ENCODE data around the gene NRROS. TPM values are rescaled to one million over a fixed set of nuclear protein-coding genes. Genes with fewer than 3 reads are reported as not detected.

NRROS gene
- total RNA-seq, 4 donors from 2014 or later, result 8.6 to 16.4 (median 12.7) TPM

- Histone ChIP-seq H3K4me3 (no peak overlapping the region), H3K27ac (no peak overlapping the region), H3K36me3 (peaks cover 0 to 21% (median 0%) of the 10 kb centered on the region in 3 donors), H3K27me3 (no peaks in the 10 kb centered on the region), H3K9me3 (no peaks in the 10 kb centered on the region), H3K4me1 (peaks cover 0 to 9% (median 0%) of the 10 kb centered on the region in 4 donors)
- TF ChIP-seq EP300 (IDR thresholded peaks at IDR 0.05), result no peak
- TF ChIP-seq POLR2A (IDR thresholded peaks at IDR 0.05), result no peak
- TF ChIP-seq CTCF (IDR thresholded peaks at IDR 0.05), result no peak
- WGBS, 2 donors, result 71 to 79% methylated on average over 11 to 16 of the region's 16 CpGs
- DNase-seq (ENCODE audit: low spot score in 2 of 2), result no peak
These were observed 21.9 kb downstream of the NRROS start for GRCh38 chr3:196661400-196661799.

DNA sequence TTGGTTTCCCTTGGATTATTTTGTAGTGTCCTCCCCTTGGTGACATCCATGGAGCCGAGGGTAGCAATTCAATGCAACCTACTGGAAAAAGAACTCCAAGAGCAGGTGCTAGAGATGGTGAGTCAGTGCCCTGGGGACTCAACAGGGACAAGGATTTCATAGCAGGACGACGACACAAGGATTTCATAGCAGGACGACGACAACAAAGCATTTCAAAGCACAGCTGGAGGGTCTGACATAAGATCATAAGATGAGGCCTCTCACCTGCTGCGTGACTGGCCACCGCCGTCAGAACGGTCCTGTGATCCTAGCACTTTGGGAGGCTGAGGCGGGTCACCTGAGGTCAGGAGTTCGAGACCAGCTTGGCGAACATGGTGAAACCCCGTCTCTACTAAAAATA lies 22.5 kb downstream of the NRROS start:
- peaks cover 0 to 11% (median 0%) of the 10 kb centered on the region in 4 donors for H3K4me1 ChIP-seq
- H3K27me3 ChIP-seq, result no peaks in the 10 kb centered on the region
- H3K9me3 ChIP-seq, result no peaks in the 10 kb centered on the region
- no peak overlapping the region for H3K4me3 ChIP-seq
- peaks cover 0 to 18% (median 0%) of the 10 kb centered on the region in 3 donors for H3K36me3 ChIP-seq
- TF ChIP-seq CTCF (IDR thresholded peaks at IDR 0.05), result no peak
- DNase-seq (ENCODE audit: low spot score in 2 of 2), result no peak
- WGBS, 2 donors, result 84 to 87% methylated on average over 13 of the region's 13 CpGs
- H3K27ac ChIP-seq, result no peak overlapping the region

DNA sequence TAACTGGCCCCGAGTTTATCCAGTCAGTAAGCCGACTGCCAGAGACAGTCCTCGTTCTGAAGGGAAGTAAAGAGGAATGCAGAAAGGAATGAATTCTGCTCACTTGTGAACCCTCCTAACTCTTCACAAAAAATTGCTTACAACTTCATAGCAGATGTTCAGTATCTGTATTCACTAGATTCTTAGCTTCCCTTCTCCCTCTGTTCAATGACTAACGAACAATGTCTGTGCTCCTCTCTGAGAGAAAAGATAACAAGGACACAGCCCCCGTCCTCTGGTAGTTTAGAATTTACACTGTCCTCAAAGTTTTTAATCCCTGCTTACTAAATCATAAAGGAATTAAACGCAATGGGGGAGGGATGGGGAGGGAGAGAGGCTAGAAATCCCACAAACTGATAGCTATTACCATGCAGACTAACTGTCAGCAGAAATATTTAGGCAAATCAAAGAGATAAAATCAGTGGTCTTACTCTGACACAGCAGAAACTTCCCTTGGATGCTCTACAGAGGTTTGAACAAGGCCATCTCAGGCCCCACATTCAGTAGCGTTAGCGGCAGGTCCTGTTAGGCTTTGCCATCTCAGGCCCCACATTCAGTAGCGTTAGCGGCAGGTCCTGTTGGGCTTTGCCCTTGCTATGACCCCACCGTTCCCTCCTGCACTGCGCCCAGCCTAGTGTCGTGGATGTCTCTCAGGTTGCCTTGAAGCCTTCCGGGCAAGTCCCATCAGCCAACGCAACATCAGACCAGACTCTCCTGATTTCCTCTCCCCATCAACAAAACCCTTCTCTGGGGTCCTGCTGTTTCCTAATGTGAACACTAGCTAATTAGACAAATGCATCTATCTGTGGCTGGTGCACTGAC lies 23.4 kb downstream of the NRROS start:
- Histone ChIP-seq H3K4me3 (no peak overlapping the region), H3K27ac (no peak overlapping the region), H3K4me1 (peaks cover 0 to 11% (median 0%) of the 10 kb centered on the region in 4 donors), H3K27me3 (no peaks in the 10 kb centered on the region), H3K9me3 (no peaks in the 10 kb centered on the region), H3K36me3 (peaks cover 0 to 18% (median 0%) of the 10 kb centered on the region in 3 donors)
- WGBS, 2 donors, result 49 to 61% methylated on average over 15 of the region's 15 CpGs
- no peak for DNase-seq (ENCODE audit: low spot score in 2 of 2)
- TF ChIP-seq EP300 (IDR thresholded peaks at IDR 0.05) (no peak), POLR2A (IDR thresholded peaks at IDR 0.05) (no peak), CTCF (IDR thresholded peaks at IDR 0.05) (no peak)

DNA sequence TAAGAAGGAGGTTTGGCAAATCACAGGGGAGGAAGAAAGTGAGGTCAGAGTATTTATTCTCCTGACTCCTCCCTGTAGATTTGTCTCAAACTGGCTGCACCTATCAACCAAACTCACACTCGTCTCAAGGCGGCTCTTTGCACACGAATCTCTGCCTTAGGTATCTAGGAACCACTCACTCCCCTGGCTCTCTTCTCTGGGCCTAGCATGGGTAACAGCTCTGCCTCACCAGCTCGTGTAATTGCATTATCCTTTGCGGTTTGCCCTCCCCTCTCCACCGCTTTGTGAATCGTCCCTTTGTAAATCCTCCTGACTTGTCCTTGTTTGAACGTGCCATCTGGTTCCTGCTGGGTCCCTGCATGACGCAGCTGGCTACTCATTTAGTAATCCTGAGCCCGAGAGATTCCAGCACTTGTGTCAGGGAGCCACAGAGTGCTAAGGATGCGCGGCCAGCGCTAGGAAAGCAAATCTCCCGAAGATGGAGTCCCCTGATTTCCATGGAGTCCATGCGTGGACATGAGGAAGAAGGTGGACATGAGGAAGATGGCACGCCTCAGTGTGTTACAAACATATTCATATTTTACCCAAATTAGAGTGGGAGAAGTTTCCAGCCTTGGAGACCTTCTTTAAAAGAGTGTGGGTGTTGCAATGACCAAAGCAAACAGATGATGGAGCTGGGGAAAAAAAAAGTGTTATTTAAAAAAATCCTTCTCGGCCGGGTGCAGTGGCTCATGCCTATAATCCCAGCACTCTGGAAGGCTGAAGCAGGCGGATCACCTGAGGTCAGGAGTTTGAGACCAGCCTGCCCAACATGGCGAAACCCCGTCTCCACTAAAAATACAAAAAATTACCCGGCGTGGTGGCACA lies 26.7 kb downstream of the NRROS start:
- Histone ChIP-seq H3K9me3 (no peaks in the 10 kb centered on the region), H3K27ac (peak overlapping the region in 1 of 4 donors; percentile 27), H3K4me1 (peaks cover 0 to 15% (median 0%) of the 10 kb centered on the region in 4 donors), H3K27me3 (no peaks in the 10 kb centered on the region), H3K36me3 (peaks cover 0 to 3% (median 0%) of the 10 kb centered on the region in 3 donors), H3K4me3 (no peak overlapping the region)
- 46 to 49% methylated on average over 23 of the region's 23 CpGs for WGBS, 2 donors
- DNase-seq (ENCODE audit: low spot score in 2 of 2), result peak; percentile 25 to 37
- TF ChIP-seq POLR2A (IDR thresholded peaks at IDR 0.05) (no peak), EP300 (IDR thresholded peaks at IDR 0.05) (peak in 1 of 2 donors; percentile 53)

DNA sequence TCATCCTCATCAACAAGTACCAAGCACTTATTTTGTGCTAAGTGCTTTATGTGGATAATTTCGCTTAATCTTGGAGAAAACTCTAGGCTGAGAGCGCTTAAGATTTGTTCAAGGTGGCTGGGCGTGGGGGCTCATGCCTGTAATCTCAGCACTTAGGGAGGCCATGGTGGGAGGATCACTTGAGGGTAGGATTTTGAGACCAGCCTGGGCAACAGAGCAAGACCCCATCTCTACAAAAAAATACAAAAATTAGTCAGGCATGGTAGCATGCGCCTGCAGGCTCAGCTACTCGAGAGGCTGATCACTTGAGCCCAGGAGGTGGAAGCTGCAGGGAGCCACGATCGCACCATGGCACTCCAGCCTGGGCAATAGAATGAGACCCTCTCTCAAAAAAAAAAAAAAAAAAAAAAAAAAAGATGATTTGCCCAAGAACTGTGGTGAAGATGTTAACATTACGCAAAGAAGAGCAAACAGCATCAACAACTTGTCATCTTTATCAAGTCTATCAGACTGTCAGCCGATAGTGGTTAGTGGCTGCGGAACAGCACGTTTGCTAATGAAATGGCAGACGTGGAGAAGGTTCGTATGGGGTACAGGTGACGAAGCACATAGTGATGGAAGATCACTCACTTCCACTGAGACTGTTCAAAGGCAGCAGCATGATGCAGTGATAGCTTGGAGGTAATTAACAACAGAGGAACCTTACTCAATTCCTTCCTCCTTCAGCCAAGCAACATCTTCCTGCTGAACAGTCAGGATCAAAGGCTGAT lies 27.7 kb downstream of the NRROS start:
- no peak for DNase-seq (ENCODE audit: low spot score in 2 of 2)

More for the DNA sequence above, 27.7 kb downstream of the NRROS start:
- no peak overlapping the region for H3K27ac ChIP-seq
- H3K27me3 ChIP-seq, result no peaks in the 10 kb centered on the region
- no peaks in the 10 kb centered on the region for H3K36me3 ChIP-seq
- TF ChIP-seq POLR2A (IDR thresholded peaks at IDR 0.05), result no peak
- TF ChIP-seq EP300 (IDR thresholded peaks at IDR 0.05), result no peak
- no peak for TF ChIP-seq CTCF (IDR thresholded peaks at IDR 0.05)
- no peak overlapping the region for H3K4me3 ChIP-seq
- H3K4me1 ChIP-seq, result peaks cover 0 to 15% (median 0%) of the 10 kb centered on the region in 4 donors
- H3K9me3 ChIP-seq, result no peaks in the 10 kb centered on the region
- 86 to 91% methylated on average over 14 of the region's 14 CpGs for whole genome bisulfite sequencing, 2 donors

Measured in tibial nerve (tissue), 4 donors.